ENCODE data around the gene SRXN1.

Gene SRXN1

GRCh38 chr20:634148-634925 lies 18.7 kb downstream of the SRXN1 start:
- no peak for DNase-seq

- no peak for DNase-seq
Measured at GRCh38 chr20:631101-631500, 21.9 kb downstream of the SRXN1 start.

DNA sequence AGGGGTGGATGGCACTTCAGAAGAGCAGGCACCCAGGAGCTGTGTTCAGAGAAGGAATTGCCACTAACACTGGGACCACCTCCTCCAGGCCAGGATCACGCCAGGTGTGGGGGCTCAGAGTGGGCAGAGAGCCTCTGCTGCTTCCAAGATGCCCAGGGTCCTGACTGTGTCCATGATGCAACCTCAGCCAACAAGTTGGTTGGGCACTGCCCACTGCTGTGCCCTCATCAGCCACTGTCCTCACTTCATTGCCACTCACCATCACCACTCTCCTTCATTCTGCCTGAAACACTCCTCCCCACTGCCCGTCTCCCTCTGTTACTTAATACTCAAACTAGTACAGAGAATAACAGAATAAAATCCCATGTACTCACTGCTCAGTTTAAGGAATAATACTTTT lies 26.4 kb downstream of the SRXN1 start:
- no peak for DNase-seq

GRCh38 chr20:625360-625932 lies 27.6 kb downstream of the SRXN1 start:
- DNase-seq, result no peak

- DNase-seq, result no peak
Measured at GRCh38 chr20:623704-624103, 29.3 kb downstream of the SRXN1 start.

DNA sequence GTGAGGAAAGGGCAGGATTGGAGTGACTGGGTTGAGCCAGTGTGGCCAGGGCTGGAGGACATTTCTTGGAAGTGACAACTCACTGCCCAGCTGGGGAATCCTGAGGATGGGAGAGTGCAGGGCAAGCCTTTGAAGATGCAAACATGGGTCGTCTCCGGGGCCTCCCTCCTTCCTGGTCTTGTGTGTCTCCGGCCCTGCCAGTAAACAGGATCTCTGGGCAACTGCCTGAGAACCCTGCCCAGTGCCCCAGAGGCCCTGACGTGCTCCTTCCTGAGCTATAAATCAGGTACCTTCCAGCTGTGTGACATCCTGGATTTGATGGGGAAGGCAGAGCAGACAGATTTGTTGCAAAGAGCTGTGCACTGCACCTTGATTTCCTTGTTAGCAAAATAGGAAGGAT lies 30.0 kb downstream of the SRXN1 start:
- DNase-seq, result no peak

DNA sequence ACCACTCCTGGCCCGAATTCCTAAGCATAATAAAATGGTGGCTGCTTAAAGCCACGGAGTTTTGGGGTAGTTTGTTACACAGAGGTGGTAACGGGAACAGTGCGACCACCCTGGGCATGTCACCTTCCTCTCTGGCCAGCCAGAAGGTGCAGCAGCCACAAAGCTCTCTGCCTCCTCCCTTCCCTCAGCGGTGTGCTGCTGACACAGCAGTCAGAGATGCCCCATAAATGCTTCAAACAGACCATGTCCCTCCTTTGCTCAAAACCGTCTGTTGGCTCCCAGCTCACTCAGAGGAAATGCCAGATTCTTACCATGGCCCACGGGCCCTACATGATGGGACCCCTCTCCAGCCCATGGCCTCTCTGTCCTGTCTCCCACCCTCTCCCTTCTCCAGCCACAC lies 30.8 kb downstream of the SRXN1 start:
- no peak for DNase-seq

DNA sequence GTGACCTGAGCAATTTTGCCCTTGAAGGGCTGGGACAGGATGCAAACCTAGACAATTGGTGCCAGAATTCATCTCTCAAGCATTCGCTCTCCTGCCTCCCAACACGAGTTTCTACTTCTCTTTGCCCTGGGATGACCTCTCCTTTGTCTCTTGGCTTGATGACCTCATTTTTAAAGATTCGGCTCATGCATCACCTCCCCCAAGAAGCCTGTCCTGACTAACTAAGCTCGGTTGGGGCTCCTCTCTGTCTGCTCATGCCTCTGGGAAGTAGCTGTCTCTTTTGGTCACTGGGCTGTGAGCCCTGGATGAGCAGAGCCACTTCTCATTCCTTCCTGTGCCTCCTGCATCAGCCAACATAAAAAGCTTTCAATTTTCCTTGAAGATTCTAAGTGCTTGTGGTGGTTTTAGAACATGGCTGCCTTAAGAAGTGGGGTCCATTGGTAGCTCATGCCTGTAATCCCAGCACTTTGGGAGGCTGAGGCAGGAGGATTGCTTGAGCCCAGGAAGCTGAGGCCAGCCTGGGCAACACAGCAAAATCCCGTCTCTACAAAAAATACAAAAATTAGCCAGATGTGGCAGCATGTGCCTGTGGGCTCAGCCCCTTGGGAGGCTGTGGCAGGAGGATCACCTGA lies 31.8 kb downstream of the SRXN1 start:
- no peak for DNase-seq

- DNase-seq, result no peak
Measured at GRCh38 chr20:620246-620645, 32.8 kb downstream of the SRXN1 start.

GRCh38 chr20:618980-619379 lies 34.0 kb downstream of the SRXN1 start:
- DNase-seq, result no peak

- DNase-seq, result no peak
Measured at GRCh38 chr20:617934-618690, 34.9 kb downstream of the SRXN1 start.

GRCh38 chr20:615514-615913 lies 37.5 kb downstream of the SRXN1 start:
- no peak for DNase-seq

- DNase-seq, result no peak
Measured at GRCh38 chr20:611843-612185, 41.2 kb downstream of the SRXN1 start.

DNA sequence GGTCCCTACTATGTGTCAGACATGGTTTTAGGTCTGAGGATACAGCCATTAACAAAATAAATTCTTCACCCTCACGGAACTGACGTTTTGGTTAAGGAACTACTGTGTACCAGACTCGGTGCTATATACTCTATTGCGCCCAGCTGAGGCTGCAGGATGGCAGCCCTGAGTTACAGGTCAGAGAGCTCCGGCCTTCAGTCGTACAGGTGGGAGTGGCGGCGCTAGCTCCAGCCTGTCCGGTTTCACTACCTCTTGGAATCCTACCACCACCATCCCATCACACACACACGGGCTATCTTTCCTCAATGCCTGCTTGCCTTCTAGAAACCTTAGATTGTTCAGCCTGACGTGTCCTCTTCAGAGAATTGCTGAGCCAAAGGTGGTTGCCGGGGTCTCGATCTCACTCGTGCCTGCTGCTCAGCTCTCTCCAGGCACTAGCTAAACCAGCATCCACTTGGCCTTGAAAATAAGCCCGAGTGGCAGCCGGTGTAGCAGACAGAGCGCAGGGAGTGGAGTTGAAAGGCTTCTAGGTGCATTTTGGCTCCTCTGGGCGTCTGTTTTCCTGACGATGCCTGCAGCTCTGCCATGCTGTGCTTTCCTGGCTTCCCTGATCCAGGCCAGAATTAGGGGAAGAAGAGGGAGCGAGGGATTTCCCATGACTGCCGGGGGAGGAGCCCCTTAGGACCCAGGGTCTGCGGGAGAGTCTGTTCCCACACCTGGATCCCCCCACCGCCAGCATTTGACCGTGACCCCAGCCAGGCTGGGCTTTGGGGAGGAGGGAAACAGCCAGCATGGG lies 41.8 kb downstream of the SRXN1 start:
- DNase-seq, result no peak

- DNase-seq, result peak in 1 of 2 donors; percentile 35
Measured at GRCh38 chr20:610130-611046, 42.6 kb downstream of the SRXN1 start, which contains the start of gene TCF15. TCF15 (minus strand) TSS chr20:610309; CDS start chr20:610237, 72 bp downstream.

GRCh38 chr20:609371-609964 lies 43.5 kb downstream of the SRXN1 start:
- DNase-seq, result peak in 1 of 2 donors; percentile 4

GRCh38 chr20:608970-609369 lies 44.0 kb downstream of the SRXN1 start:
- DNase-seq, result no peak

DNA sequence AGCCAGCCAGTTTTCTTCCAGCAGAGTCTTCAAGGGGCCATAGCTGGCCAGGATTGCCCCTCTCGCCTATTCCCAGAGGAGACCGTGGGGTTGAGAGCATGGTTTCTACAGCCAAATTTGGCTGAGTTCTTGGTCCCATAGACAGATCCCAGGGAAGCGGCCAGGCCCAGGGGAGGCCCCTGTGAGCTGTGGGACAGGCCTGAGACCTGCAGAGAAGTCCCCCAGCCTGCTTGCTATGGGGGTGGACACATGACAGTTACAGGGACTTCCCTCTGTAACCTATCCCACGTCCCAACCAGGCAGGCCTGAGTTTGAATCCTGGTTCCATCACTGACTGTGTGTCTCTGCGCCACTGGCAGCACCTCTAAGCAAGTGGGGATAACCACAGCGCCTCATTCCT lies 45.5 kb downstream of the SRXN1 start:
- no peak for DNase-seq

GRCh38 chr20:605237-605636 lies 47.8 kb downstream of the SRXN1 start:
- no peak for DNase-seq

DNA sequence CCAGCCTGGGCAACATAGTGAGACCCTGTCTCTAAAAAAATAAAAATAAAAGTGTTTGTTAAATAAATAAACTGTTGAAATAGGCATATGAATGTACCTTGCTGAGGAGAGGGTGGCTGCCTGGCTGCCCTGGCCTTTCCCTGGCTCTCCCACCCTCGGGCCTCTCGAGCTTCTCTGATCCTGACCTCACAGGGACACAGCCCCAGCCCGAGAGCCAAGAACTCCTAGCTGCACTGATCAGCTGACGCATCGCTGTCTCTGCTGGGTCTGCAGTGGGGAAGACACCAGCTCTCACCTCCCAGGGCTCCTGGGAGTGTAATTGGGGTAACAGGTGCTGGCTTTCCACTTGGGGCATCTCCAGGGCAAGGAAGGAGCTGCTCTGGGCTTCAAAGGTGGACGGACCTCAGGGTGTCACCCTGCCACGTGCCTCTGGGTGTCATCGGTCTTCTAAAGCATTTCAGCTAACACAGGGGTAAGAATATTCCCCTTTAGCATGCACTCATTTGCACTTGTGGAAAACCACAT lies 49.8 kb downstream of the SRXN1 start:
- DNase-seq, result no peak
